Activated T-cell treated with anti-CD3 and anti-CD28 coated beads, Interleukin-2, amount 50 U/mL, for 24 hours (primary cell): ENCODE measurements around the gene NKIRAS2.

Experiments used
- DNase-seq: peaks from one replicate; pipeline ENCODE4 v3.0.0-alpha.2; 2020
- H3K27ac Mint-ChIP-seq: 2 replicates; pipeline ENCODE4 v1.8.0; 2020; ENCODE audit warnings: mild to moderate bottlenecking, mixed read lengths
- H3K27me3 Mint-ChIP-seq: 2 replicates; pipeline ENCODE4 v1.8.0; 2020; ENCODE audit warnings: mixed read lengths
- H3K36me3 Mint-ChIP-seq: 2 replicates; pipeline ENCODE4 v1.8.0; 2020; ENCODE audit warnings: low read depth, mixed read lengths
- H3K4me1 Mint-ChIP-seq: 2 replicates; pipeline ENCODE4 v1.8.0; 2020; ENCODE audit warnings: low read depth, mixed read lengths
- H3K4me3 Mint-ChIP-seq: 2 replicates; pipeline ENCODE4 v1.8.0; 2020; ENCODE audit warnings: mild to moderate bottlenecking, moderate library complexity, mixed read lengths
- H3K9me3 Mint-ChIP-seq: 2 replicates; pipeline ENCODE4 v1.8.0; 2020; ENCODE audit warnings: mixed read lengths

The NKIRAS2 gene

GRCh38 chr17:42027961-42028790, 8.3 kb downstream of the NKIRAS2 start:
- Mint-ChIP-seq H3K27me3 (no peaks in the 10 kb centered on the region), H3K4me3 (no peak overlapping the region), H3K9me3 (no peaks in the 10 kb centered on the region), H3K27ac (no peak overlapping the region), H3K36me3 (peaks cover 27% of the 10 kb centered on the region), H3K4me1 (peaks cover 12% of the 10 kb centered on the region)
- no peak for DNase-seq

GRCh38 chr17:42028791-42029127, 8.9 kb downstream of the NKIRAS2 start:
- peaks cover 13% of the 10 kb centered on the region for H3K4me1 Mint-ChIP-seq
- H3K9me3 Mint-ChIP-seq, result no peaks in the 10 kb centered on the region
- H3K27me3 Mint-ChIP-seq, result no peaks in the 10 kb centered on the region
- no peak overlapping the region for H3K4me3 Mint-ChIP-seq
- H3K36me3 Mint-ChIP-seq, result peaks cover 22% of the 10 kb centered on the region
- no peak for DNase-seq
- H3K27ac Mint-ChIP-seq, result no peak overlapping the region

DNA sequence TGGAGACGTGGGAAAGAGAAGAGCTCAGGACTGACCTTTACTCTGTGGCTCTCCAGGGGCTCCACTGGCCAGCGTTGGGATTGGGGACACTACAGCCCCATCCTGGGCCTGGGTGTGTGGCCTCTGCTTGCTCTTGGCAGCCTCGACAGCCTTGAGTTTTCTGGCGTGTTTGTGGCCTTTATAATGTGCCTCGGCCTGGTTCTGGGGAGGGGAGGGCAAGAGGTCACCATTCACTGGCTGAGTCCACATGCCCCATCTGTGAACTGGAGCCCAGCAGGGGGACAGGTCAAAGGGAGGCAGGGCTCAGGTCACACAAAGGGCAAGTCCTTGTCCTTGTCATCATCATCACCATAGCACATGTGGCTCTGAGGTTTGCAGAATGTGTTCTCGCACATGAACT, 11.7 kb downstream of the NKIRAS2 start:
- Mint-ChIP-seq H3K9me3 (no peaks in the 10 kb centered on the region), H3K27me3 (no peaks in the 10 kb centered on the region), H3K4me3 (no peak overlapping the region), H3K4me1 (peaks cover 7% of the 10 kb centered on the region), H3K36me3 (no peaks in the 10 kb centered on the region), H3K27ac (no peak overlapping the region)
- no peak for DNase-seq

- Mint-ChIP-seq H3K4me1 (peaks cover 7% of the 10 kb centered on the region), H3K27me3 (peaks cover 10% of the 10 kb centered on the region), H3K27ac (no peak overlapping the region), H3K36me3 (no peaks in the 10 kb centered on the region), H3K4me3 (no peak overlapping the region), H3K9me3 (no peaks in the 10 kb centered on the region)
- DNase-seq, result no peak
Observed at GRCh38 chr17:42034059-42034458, 14.2 kb downstream of the NKIRAS2 start.

DNA sequence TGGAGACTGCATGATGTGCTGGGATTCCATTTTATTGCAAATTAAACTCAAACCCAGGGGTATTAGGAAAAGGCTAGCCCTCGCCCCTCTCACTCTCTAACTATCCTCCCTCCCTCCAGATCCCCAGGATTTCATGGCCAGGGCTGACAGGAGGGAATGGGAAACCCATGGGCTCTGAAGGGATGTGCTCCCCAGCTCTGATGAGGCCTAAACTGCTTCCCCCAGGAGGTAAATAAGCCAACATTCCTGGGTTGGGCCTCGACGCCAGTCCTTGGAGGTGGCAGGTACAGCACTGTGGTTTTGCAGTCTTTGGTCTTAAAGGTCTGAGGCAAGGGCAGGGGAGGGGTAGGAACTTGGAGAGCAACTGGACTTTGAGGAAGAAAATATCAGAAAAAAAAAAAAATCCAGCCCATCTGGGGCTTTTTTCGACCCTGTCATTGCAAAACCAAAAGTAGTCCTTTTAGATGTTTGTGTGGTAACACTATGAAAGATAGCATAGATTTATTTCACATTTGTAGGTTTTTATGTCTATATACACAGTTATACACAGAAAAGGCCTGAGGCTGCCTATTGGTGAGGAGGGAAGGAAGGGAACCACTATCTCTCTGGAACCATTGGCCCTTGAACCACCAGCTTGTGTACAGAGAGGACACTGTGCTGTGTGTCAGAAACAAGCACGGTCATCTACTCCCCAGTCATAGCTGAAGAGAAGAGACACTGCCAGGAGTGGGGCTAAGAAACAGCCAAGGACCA, 18.5 kb downstream of the NKIRAS2 start:
- H3K27ac Mint-ChIP-seq, result no peak overlapping the region
- H3K27me3 Mint-ChIP-seq, result peaks cover 15% of the 10 kb centered on the region
- H3K4me1 Mint-ChIP-seq, result peaks cover 7% of the 10 kb centered on the region
- H3K9me3 Mint-ChIP-seq, result no peaks in the 10 kb centered on the region
- no peak overlapping the region for H3K4me3 Mint-ChIP-seq
- H3K36me3 Mint-ChIP-seq, result no peaks in the 10 kb centered on the region
- DNase-seq, result no peak

DNA sequence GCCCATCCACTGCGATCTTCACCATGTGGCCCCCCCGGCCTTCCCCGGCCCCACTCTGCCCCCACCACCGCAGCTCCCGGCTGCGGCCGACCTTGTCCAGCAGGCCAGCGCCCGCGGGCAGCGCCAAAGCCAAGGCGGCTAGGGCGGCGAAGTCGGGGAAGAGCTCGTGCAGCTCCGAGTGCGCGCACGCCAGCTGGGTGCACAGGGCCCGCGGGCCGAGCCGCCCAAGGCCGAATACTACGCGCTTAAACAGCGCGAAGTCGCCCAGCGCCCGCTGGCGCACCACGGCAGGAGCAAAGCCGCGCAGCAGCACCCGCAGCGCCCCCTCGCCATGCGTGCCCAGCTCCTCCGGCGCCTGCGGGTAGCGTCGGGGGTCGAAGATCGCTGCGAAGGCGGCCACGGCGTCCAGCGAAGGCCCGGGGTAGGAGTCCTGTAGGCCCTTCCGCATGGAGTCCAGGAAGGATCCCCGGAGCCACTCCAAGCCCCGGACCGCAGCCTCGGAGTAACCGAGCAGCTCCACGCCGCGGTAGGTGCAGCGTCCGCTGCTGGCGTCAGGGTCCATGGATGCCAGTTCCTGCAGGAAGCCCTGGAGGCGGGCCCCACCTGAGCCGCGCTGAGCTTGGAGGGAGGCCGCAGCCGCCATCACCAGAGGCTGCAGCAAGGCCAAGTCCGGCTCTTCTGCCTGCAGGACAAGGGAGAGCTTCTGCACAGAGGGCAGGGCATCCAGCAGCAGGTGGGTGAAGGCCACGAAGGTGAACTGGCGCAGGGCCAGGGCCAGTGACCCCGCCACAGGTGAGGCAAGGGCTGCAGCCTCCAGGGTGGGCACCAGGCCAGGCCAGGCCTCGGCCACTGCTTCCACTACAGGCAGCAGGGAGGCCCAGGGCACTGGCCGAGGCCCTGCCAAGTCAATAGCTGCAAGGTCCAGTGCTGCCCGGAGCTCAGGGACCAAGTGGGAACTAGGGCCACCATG, 20.2 kb downstream of the NKIRAS2 start:
- Mint-ChIP-seq H3K27me3 (peaks cover 15% of the 10 kb centered on the region), H3K36me3 (no peaks in the 10 kb centered on the region), H3K4me3 (no peak overlapping the region), H3K4me1 (no peaks in the 10 kb centered on the region), H3K9me3 (no peaks in the 10 kb centered on the region), H3K27ac (no peak overlapping the region)
- no peak for DNase-seq

DNA sequence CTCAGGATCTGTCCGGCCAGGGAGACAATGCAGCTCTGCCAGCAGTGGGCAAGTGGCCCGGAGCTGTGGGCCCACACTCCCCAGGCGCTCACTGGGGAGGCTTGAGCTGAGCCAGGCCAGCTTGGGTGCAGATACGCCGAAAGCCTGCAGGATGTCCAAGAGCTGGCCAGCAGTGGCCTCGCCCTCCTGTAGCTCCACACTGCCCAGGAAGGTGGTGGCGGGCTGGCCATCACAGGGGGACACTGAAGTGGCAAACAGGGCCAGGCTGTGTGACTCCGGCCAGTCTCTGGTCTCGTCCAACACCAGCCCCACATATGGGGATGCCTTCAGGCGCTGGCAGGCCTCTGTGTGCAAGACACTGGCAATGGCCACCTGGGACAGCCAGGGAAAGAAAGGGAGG, 20.9 kb downstream of the NKIRAS2 start:
- no peaks in the 10 kb centered on the region for H3K9me3 Mint-ChIP-seq
- peaks cover 15% of the 10 kb centered on the region for H3K27me3 Mint-ChIP-seq
- H3K4me3 Mint-ChIP-seq, result no peak overlapping the region
- no peaks in the 10 kb centered on the region for H3K4me1 Mint-ChIP-seq
- DNase-seq, result no peak
- H3K36me3 Mint-ChIP-seq, result no peaks in the 10 kb centered on the region
- H3K27ac Mint-ChIP-seq, result no peak overlapping the region

GRCh38 chr17:42041619-42042018, 21.7 kb downstream of the NKIRAS2 start:
- DNase-seq, result no peak
- no peaks in the 10 kb centered on the region for H3K4me1 Mint-ChIP-seq
- H3K27ac Mint-ChIP-seq, result no peak overlapping the region
- no peak overlapping the region for H3K4me3 Mint-ChIP-seq
- H3K9me3 Mint-ChIP-seq, result no peaks in the 10 kb centered on the region
- no peaks in the 10 kb centered on the region for H3K36me3 Mint-ChIP-seq
- H3K27me3 Mint-ChIP-seq, result peaks cover 15% of the 10 kb centered on the region

- Mint-ChIP-seq H3K4me3 (no peak overlapping the region), H3K27me3 (peaks cover 10% of the 10 kb centered on the region), H3K4me1 (no peaks in the 10 kb centered on the region), H3K36me3 (no peaks in the 10 kb centered on the region), H3K27ac (no peak overlapping the region), H3K9me3 (no peaks in the 10 kb centered on the region)
- no peak for DNase-seq
Observed at GRCh38 chr17:42042598-42043319, 22.9 kb downstream of the NKIRAS2 start.

DNA sequence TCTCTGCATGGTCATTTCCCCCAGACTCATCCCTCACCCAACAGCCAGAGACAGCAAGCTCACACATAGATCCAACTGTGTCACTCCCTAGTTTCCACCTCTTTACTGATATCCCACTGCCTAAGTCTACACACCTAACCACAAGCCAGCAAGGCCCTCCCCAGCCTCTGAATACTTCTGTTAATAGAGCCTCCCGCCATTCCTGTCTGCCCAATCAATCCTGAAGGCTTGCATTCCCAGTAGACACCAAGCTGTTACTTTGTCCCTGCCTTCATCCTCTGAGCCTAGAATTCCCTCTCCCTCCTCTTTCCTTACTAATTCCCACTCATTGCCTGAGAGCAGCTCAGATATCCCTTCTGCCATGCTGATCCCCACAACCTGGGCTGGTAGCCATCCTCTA, 25.8 kb downstream of the NKIRAS2 start:
- Mint-ChIP-seq H3K27ac (no peak overlapping the region), H3K36me3 (no peaks in the 10 kb centered on the region), H3K9me3 (no peaks in the 10 kb centered on the region), H3K4me3 (no peak overlapping the region), H3K27me3 (peaks cover 8% of the 10 kb centered on the region), H3K4me1 (peaks cover 5% of the 10 kb centered on the region)
- no peak for DNase-seq

GRCh38 chr17:42047343-42047742, 27.5 kb downstream of the NKIRAS2 start:
- H3K27me3 Mint-ChIP-seq, result peaks cover 24% of the 10 kb centered on the region
- H3K4me1 Mint-ChIP-seq, result peaks cover 8% of the 10 kb centered on the region
- H3K4me3 Mint-ChIP-seq, result no peak overlapping the region
- no peak overlapping the region for H3K27ac Mint-ChIP-seq
- no peaks in the 10 kb centered on the region for H3K9me3 Mint-ChIP-seq
- H3K36me3 Mint-ChIP-seq, result no peaks in the 10 kb centered on the region
- DNase-seq, result no peak

DNA sequence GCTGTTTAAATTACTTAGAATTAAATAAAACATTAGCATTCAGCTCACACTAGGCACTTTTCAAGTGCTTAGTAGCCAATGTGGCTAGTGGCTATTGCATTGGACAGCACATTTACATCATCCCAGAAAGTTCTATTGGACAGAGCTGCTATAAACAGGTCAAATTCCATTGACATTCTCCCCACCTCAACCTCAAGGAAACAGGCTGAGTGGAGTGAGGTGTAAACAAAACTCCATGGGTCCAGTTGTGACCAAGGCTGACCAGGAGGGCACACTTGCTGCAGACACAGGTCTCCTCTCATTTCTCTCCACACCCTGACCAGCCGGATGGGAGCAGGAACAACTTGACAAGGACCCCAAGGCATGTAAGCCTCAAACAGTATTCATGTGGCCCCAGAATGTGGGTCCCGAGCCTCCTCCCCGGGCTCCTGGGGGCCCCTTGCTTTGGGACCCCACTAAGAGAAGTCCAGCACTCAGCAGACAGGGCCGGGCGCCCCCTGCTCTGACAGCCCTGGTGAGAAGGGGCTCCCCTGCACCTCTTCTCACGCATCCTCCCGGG, 30.0 kb downstream of the NKIRAS2 start:
- Mint-ChIP-seq H3K4me3 (peak overlapping the region; percentile 68), H3K27ac (no peak overlapping the region), H3K9me3 (no peaks in the 10 kb centered on the region), H3K4me1 (peaks cover 8% of the 10 kb centered on the region), H3K36me3 (no peaks in the 10 kb centered on the region), H3K27me3 (peaks cover 44% of the 10 kb centered on the region)
- no peak for DNase-seq

DNA sequence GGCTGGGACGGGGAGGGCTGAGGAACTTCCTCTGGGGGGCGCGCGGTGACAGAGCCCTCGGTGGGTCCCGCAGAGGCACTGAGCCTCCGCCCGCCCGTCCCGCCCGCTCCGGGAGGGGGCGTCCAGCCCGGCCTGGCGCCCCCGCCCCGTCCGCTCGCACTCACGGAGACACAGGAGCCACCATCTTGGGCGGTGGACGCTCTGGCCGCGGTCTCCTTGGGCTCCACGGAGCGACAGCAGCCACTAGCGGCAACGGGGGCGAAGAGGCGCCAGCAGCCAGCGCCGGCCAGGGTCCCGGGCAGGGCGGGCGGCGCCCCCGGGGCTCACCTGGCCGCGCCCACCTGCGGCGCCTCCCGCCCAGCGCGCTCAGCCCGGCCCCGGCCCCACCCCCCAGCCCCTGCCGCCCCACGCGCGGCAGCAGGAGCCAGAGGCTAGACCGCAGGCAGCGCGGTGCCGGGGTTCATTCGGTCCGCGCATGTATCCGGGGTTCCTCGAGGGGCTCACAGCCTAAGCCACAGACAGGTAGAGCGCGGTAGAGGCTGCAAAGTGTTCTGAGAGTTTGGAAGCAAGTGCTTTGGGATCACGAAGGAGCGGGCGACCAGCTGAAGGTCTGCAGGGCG, 30.6 kb downstream of the NKIRAS2 start, which contains the start of gene C17orf113:
C17orf113 (minus strand) TSS at position 209 of the 620 bp plus-strand sequence. CDS start 7,225 bp downstream, outside the sequence.
- Mint-ChIP-seq H3K9me3 (no peaks in the 10 kb centered on the region), H3K36me3 (no peaks in the 10 kb centered on the region), H3K27ac (no peak within 1 kb of the TSS), H3K4me1 (peaks cover 10% of the 10 kb centered on the region), H3K27me3 (peaks cover 50% of the 10 kb centered on the region), H3K4me3 (peak within 1 kb of the TSS; percentile 68)
- DNase-seq, result peak; percentile 69
